ENCODE measurements around the gene PRUNE2.

Gene PRUNE2

GRCh38 chr9:76787677-76788076 is 118.2 kb downstream of the PRUNE2 start:
- TF ChIP-seq CTCF (IDR thresholded peaks at IDR 0.05; ENCODE audit: control insufficient read depth, insufficient read depth, low read depth, low read length, missing control alignments): no peak
- H3K4me3 ChIP-seq (ENCODE audit: control insufficient read depth, low read depth, low read length): no peak overlapping the region
- DNase-seq (ENCODE audit: low read depth): no peak

GRCh38 chr9:76785501-76785900 is 120.4 kb downstream of the PRUNE2 start:
- DNase-seq (ENCODE audit: low read depth): no peak
- no peak overlapping the region for H3K4me3 ChIP-seq (ENCODE audit: control insufficient read depth, low read depth, low read length)
- TF ChIP-seq CTCF (IDR thresholded peaks at IDR 0.05; ENCODE audit: control insufficient read depth, insufficient read depth, low read depth, low read length, missing control alignments): no peak

GRCh38 chr9:76784881-76785280 is 121.0 kb downstream of the PRUNE2 start:
- TF ChIP-seq CTCF (IDR thresholded peaks at IDR 0.05; ENCODE audit: control insufficient read depth, insufficient read depth, low read depth, low read length, missing control alignments): no peak
- no peak for DNase-seq (ENCODE audit: low read depth)

GRCh38 chr9:76772686-76773445 is 133.0 kb downstream of the PRUNE2 start:
- H3K4me3 ChIP-seq (ENCODE audit: control insufficient read depth, low read depth, low read length): no peak overlapping the region
- no peak for TF ChIP-seq CTCF (IDR thresholded peaks at IDR 0.05; ENCODE audit: control insufficient read depth, insufficient read depth, low read depth, low read length, missing control alignments)
- no peak for DNase-seq (ENCODE audit: low read depth)

More at GRCh38 chr9:76784881-76785280, 121.0 kb downstream of the PRUNE2 start:
- no peak overlapping the region for H3K4me3 ChIP-seq (ENCODE audit: control insufficient read depth, low read depth, low read length)

- TF ChIP-seq CTCF (IDR thresholded peaks at IDR 0.05; ENCODE audit: control insufficient read depth, insufficient read depth, low read depth, low read length, missing control alignments): no peak
- no peak overlapping the region for H3K4me3 ChIP-seq (ENCODE audit: control insufficient read depth, low read depth, low read length)
Measured at GRCh38 chr9:76766126-76766525, 139.8 kb downstream of the PRUNE2 start.

GRCh38 chr9:76764138-76764537 is 141.8 kb downstream of the PRUNE2 start, which contains the start of gene PCA3:
TSS of gene PCA3 (plus strand) at chr9:76764438.
- no peak within 1 kb of the TSS for H3K4me3 ChIP-seq (ENCODE audit: control insufficient read depth, low read depth, low read length)
- DNase-seq (ENCODE audit: low read depth): no peak
- no peak for TF ChIP-seq CTCF (IDR thresholded peaks at IDR 0.05; ENCODE audit: control insufficient read depth, insufficient read depth, low read depth, low read length, missing control alignments)

More at GRCh38 chr9:76766126-76766525, 139.8 kb downstream of the PRUNE2 start:
- no peak for DNase-seq (ENCODE audit: low read depth)
